IPS DF 6.9 (cell line): Measurements from ENCODE around the gene INTS6L.

Experiments used
- DNase-seq: peaks from one replicate; pipeline ENCODE4 v3.0.0-alpha.2; 2013; ENCODE audit warnings: low read depth, low spot score
- H3K27ac ChIP-seq: one replicate; pipeline ENCODE4 v1.5.1; 2013; ENCODE audit warnings: low read length, control low read depth
- H3K27me3 ChIP-seq: 2 replicates; pipeline ENCODE4 v1.6.1; 2013; ENCODE audit warnings: mild to moderate bottlenecking, low read length; ENCODE audit not compliant: control insufficient read depth, insufficient read depth
- H3K36me3 ChIP-seq: 2 replicates; pipeline ENCODE4 v1.6.1; 2013; ENCODE audit warnings: low read length; ENCODE audit not compliant: control insufficient read depth, insufficient read depth
- H3K4me1 ChIP-seq: 2 replicates; pipeline ENCODE4 v1.6.1; 2013; ENCODE audit warnings: low read length; ENCODE audit not compliant: control insufficient read depth, insufficient read depth
- H3K4me3 ChIP-seq: 2 replicates; pipeline ENCODE4 v1.5.1; 2013; ENCODE audit warnings: mild to moderate bottlenecking, low read length
- H3K9me3 ChIP-seq: 2 replicates; pipeline ENCODE4 v1.6.1; 2013; ENCODE audit warnings: low read length, inconsistent platforms; ENCODE audit not compliant: control insufficient read depth, insufficient read depth
- WGBS: extraction: QIAGEN DNeasy Blood & Tissue Kit; methylation state at CpG from one replicate; pipeline ENCODE4 v1.1.7; 2013; ENCODE audit warnings: mixed read lengths, missing lambda C conversion rate; ENCODE audit not compliant: insufficient read length, insufficient coverage; 5-methylcytosine and 5-hydroxymethylcytosine counted together

The INTS6L gene

GRCh38 chrX:135520553-135521404, at the start of gene INTS6L:
Gene INTS6L, plus strand, starts transcription at chrX:135520660. Its CDS starts 333 bp downstream, at chrX:135520993.
- no peaks in the 10 kb centered on the region for H3K4me1 ChIP-seq
- H3K36me3 ChIP-seq = no peaks in the 10 kb centered on the region
- no CpG with 5 or more reads among the region's 50 CpGs for WGBS
- no peak within 1 kb of the TSS for H3K27ac ChIP-seq
- DNase-seq = peak; percentile 70
- H3K27me3 ChIP-seq = no peaks in the 10 kb centered on the region
- H3K4me3 ChIP-seq = peak within 1 kb of the TSS; percentile 95; the same call in 1 of the 2 replicates
- no peaks in the 10 kb centered on the region for H3K9me3 ChIP-seq

- H3K36me3 ChIP-seq = no peaks in the 10 kb centered on the region
- no peaks in the 10 kb centered on the region for H3K4me1 ChIP-seq
- WGBS = no CpG with 5 or more reads among the region's 3 CpGs
- no peaks in the 10 kb centered on the region for H3K9me3 ChIP-seq
- DNase-seq = no peak
- H3K4me3 ChIP-seq = no peak overlapping the region
- H3K27ac ChIP-seq = no peak overlapping the region
- no peaks in the 10 kb centered on the region for H3K27me3 ChIP-seq
Measured at GRCh38 chrX:135476378-135476777, 44.1 kb upstream of the INTS6L start.

GRCh38 chrX:135477576-135477975, 42.9 kb upstream of the INTS6L start:
- no CpG with 5 or more reads among the region's 3 CpGs for WGBS
- no peaks in the 10 kb centered on the region for H3K27me3 ChIP-seq
- no peak overlapping the region for H3K27ac ChIP-seq
- H3K36me3 ChIP-seq = no peaks in the 10 kb centered on the region
- no peaks in the 10 kb centered on the region for H3K9me3 ChIP-seq
- H3K4me1 ChIP-seq = no peaks in the 10 kb centered on the region
- DNase-seq = no peak
- no peak overlapping the region for H3K4me3 ChIP-seq

GRCh38 chrX:135480076-135480475, 40.4 kb upstream of the INTS6L start:
- Histone ChIP-seq H3K4me1 (no peaks in the 10 kb centered on the region), H3K4me3 (no peak overlapping the region), H3K27me3 (no peaks in the 10 kb centered on the region), H3K36me3 (no peaks in the 10 kb centered on the region), H3K9me3 (no peaks in the 10 kb centered on the region), H3K27ac (no peak overlapping the region)
- WGBS = no CpG with 5 or more reads among the region's 7 CpGs
- DNase-seq = no peak

GRCh38 chrX:135481696-135482179, 38.7 kb upstream of the INTS6L start:
- Histone ChIP-seq H3K27me3 (no peaks in the 10 kb centered on the region), H3K4me1 (no peaks in the 10 kb centered on the region), H3K9me3 (no peaks in the 10 kb centered on the region), H3K4me3 (no peak overlapping the region), H3K36me3 (no peaks in the 10 kb centered on the region), H3K27ac (no peak overlapping the region)
- no CpG with 5 or more reads among the region's 7 CpGs for WGBS
- no peak for DNase-seq

DNA sequence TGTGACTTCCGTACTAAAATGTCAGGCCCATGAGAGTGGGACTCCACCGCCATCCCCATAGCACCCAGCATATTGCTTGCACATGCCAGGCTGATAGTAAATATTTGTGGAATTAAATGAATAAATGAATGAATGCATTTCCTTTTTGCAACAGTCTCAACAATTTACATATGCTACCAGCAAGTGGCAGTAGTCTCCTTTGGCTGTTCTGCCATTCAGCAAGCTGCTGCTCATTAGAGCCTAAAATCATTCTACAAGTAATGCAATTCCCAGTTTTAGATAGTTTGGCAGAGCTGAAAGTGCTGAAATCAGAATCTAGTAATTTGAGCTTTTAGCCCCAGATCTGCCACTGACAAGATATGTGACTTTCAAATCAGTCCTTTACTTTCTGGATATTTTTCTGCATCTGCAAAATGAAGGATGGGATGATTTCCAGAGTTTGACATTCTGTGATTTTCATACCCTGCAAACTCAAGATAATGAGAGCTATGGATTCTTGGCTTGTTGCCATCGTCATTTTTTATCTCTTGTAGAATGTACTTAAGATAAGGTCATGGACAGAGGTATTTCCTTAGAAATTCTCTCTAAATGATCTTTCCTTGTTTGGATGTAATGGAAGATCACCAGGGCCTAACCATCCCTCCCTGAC, 35.7 kb upstream of the INTS6L start:
- no peak overlapping the region for H3K4me3 ChIP-seq
- no peaks in the 10 kb centered on the region for H3K36me3 ChIP-seq
- DNase-seq = no peak
- H3K4me1 ChIP-seq = no peaks in the 10 kb centered on the region
- H3K27me3 ChIP-seq = no peaks in the 10 kb centered on the region
- no peak overlapping the region for H3K27ac ChIP-seq
- H3K9me3 ChIP-seq = no peaks in the 10 kb centered on the region
- WGBS = no CpG with 5 or more reads among the region's 3 CpGs

- H3K27ac ChIP-seq = no peak overlapping the region
- no peaks in the 10 kb centered on the region for H3K27me3 ChIP-seq
- no peak for DNase-seq
- no peak overlapping the region for H3K4me3 ChIP-seq
- WGBS = no CpG with 5 or more reads among the region's 1 CpG
- no peaks in the 10 kb centered on the region for H3K36me3 ChIP-seq
- H3K4me1 ChIP-seq = no peaks in the 10 kb centered on the region
- H3K9me3 ChIP-seq = no peaks in the 10 kb centered on the region
Measured at GRCh38 chrX:135489542-135489941, 30.9 kb upstream of the INTS6L start.

DNA sequence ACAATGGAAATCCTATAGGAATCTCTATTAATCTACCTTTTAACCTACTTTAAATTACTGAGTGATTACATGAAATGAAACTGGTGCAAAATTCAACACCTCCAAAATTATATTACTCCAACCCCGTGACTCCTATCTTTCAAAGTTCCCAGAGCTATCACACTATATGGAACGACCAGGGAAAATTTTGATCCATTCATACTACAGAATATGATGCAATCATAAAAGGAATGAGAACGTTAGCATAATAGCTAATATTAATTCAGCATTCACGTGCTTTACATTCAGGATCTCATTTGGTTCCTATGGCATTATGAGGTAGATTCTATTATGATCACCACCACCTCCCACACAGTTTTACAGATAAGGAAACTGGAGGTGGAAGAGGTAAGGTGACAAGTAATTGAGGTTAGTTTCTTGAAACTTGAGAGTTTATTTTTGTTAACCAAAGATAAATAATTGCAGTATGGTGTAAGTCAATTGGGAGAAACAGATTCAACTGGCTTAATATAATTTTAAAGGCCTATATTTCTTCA, 29.4 kb upstream of the INTS6L start:
- WGBS = no CpG with 5 or more reads among the region's 4 CpGs
- DNase-seq = no peak

GRCh38 chrX:135494453-135494852, 26.0 kb upstream of the INTS6L start:
- Histone ChIP-seq H3K4me3 (no peak overlapping the region), H3K27ac (no peak overlapping the region), H3K9me3 (no peaks in the 10 kb centered on the region), H3K36me3 (no peaks in the 10 kb centered on the region), H3K27me3 (no peaks in the 10 kb centered on the region), H3K4me1 (no peaks in the 10 kb centered on the region)
- no peak for DNase-seq
- no CpG with 5 or more reads among the region's 6 CpGs for whole genome bisulfite sequencing

More for the DNA sequence above, 29.4 kb upstream of the INTS6L start:
- H3K36me3 ChIP-seq = no peaks in the 10 kb centered on the region
- H3K27ac ChIP-seq = no peak overlapping the region
- H3K9me3 ChIP-seq = no peaks in the 10 kb centered on the region
- H3K27me3 ChIP-seq = no peaks in the 10 kb centered on the region
- H3K4me3 ChIP-seq = no peak overlapping the region
- no peaks in the 10 kb centered on the region for H3K4me1 ChIP-seq

GRCh38 chrX:135497736-135498135, 22.7 kb upstream of the INTS6L start:
- H3K27ac ChIP-seq = no peak overlapping the region
- no peaks in the 10 kb centered on the region for H3K36me3 ChIP-seq
- no peaks in the 10 kb centered on the region for H3K4me1 ChIP-seq
- H3K4me3 ChIP-seq = no peak overlapping the region
- no CpG with 5 or more reads among the region's 5 CpGs for WGBS
- no peak for DNase-seq
- no peaks in the 10 kb centered on the region for H3K9me3 ChIP-seq
- no peaks in the 10 kb centered on the region for H3K27me3 ChIP-seq
